Caco-2 (cell line): Measurements from ENCODE around the gene KLRC3. TPM values are rescaled to one million over a fixed set of nuclear protein-coding genes. Genes with fewer than 3 reads are reported as not detected.

ENCODE experiments used
- BruUV-seq: library from RNA; stranded (reverse); fragments of 400-500 nt; replicated peaks from 2 replicates; lab custom pipeline; 2021; lab: Mats Ljungman, UMichigan
- CTCF ChIA-PET: fragments of 300-600 bp; sonication (Branson Sonifier 250); formaldehyde crosslinking; loops from one replicate; lab custom pipeline; 2022; ENCODE audit warnings: antibody characterized with exemption; lab: Charles Lee
- POLR2A ChIA-PET: fragments of 300-600 bp; sonication (Branson Sonifier 250); formaldehyde crosslinking; loops from one replicate; lab custom pipeline; 2022; ENCODE audit warnings: antibody characterized with exemption; lab: Charles Lee
- DNase-seq, 2 experiments: peaks; one replicate each; pipeline versions ENCODE4 v3.0.0 to v3.0.0-alpha.2; 2020 to 2022
- H3K27me3 ChIP-seq: replicated peaks from 2 replicates; pipeline ENCODE4 v1.6.0; 2011; ENCODE audit warnings: low read length; ENCODE audit not compliant: control insufficient read depth, insufficient read depth
- H3K36me3 ChIP-seq: 2 replicates; pipeline ENCODE4 v1.5.1; 2011; ENCODE audit warnings: low read length; ENCODE audit not compliant: control insufficient read depth, insufficient read depth
- H3K4me1 ChIP-seq: fragments of 250-450 bp; sonication (Bioruptor Pico); 2 replicates; pipeline ENCODE4 v1.5.1; 2020; ENCODE audit warnings: mild to moderate bottlenecking
- H3K4me3 ChIP-seq: 2 replicates; pipeline ENCODE4 v1.5.1; 2011; ENCODE audit warnings: low read depth, mild to moderate bottlenecking, control low read depth, low read length
- H3K9me3 ChIP-seq: fragments of 250-450 bp; sonication (Bioruptor Pico); 2 replicates; pipeline ENCODE4 v1.5.1; 2020; ENCODE audit warnings: mild to moderate bottlenecking, moderate library complexity
- H3K27ac Mint-ChIP-seq: one replicate; pipeline ENCODE4 v1.8.0; 2022; ENCODE audit warnings: mixed read lengths; ENCODE audit not compliant: unreplicated experiment
- H3K27me3 Mint-ChIP-seq: one replicate; pipeline ENCODE4 v1.8.0; 2022; ENCODE audit warnings: mixed read lengths; ENCODE audit not compliant: insufficient read depth, unreplicated experiment
- H3K36me3 Mint-ChIP-seq: one replicate; pipeline ENCODE4 v1.8.0; 2022; ENCODE audit warnings: mild to moderate bottlenecking, mixed read lengths; ENCODE audit not compliant: insufficient read depth, unreplicated experiment
- H3K4me1 Mint-ChIP-seq: one replicate; pipeline ENCODE4 v1.8.0; 2022; ENCODE audit warnings: low read depth, mixed read lengths; ENCODE audit not compliant: unreplicated experiment
- H3K4me3 Mint-ChIP-seq: one replicate; pipeline ENCODE4 v1.8.0; 2022; ENCODE audit warnings: mild to moderate bottlenecking, moderate library complexity, mixed read lengths; ENCODE audit not compliant: unreplicated experiment
- H3K9me3 Mint-ChIP-seq: one replicate; pipeline ENCODE4 v1.8.0; 2022; ENCODE audit warnings: mixed read lengths; ENCODE audit not compliant: unreplicated experiment
- CTCF ChIP-seq, 2 experiments: fragments of 200-600 bp in 1 of 2; IDR thresholded peaks; 1 replicate in 1 of 2; 2 replicates in 1 of 2; pipeline versions ENCODE4 v1.5.1 to v1.8.0; 2011 to 2022; ENCODE audit warnings: antibody characterized with exemption in 1 of 2, control low read depth in 1 of 2, inconsistent platforms in 1 of 2, low read depth in 1 of 2, low read length in 1 of 2, mild to moderate bottlenecking in 1 of 2, moderate library complexity in 1 of 2; ENCODE audit not compliant: insufficient read depth in 1 of 2, severe bottlenecking in 1 of 2, unreplicated experiment in 1 of 2
- intact Hi-C: fragments of 100-400 bp; cut with micrococcal nuclease; formaldehyde crosslinking; loops from one replicate; pipeline ENCODE4 v1.10.0; 2022; ENCODE audit not compliant: unreplicated experiment
- total RNA-seq: library from RNA; stranded (reverse); gene quantifications from 2 replicates; pipeline ENCODE4 v1.2.3, GENCODE V29; 2022

The KLRC3 gene
- total RNA-seq, 1 experiment from 2014 or later, result not detected

GRCh38 chr12:10362828-10363657 is 57.4 kb downstream of the KLRC3 start:
- Mint-ChIP-seq H3K36me3 (no peaks in the 10 kb centered on the region), H3K27me3 (no peaks in the 10 kb centered on the region), H3K9me3 (peaks cover 14% of the 10 kb centered on the region), H3K4me1 (peaks cover 13% of the 10 kb centered on the region), H3K27ac (peak overlapping the region; percentile 23), H3K4me3 (no peak overlapping the region)
- TF ChIP-seq CTCF (IDR thresholded peaks at IDR 0.05; ENCODE audit: insufficient read depth in 1 of 2, low read depth in 1 of 2, low read length in 1 of 2, severe bottlenecking in 1 of 2, unreplicated experiment in 1 of 2), result no peak
- Histone ChIP-seq H3K27me3 (no peaks in the 10 kb centered on the region), H3K4me1 (peaks cover 57% of the 10 kb centered on the region), H3K9me3 (peaks cover 10% of the 10 kb centered on the region), H3K36me3 (no peaks in the 10 kb centered on the region; the same call in 1 of the 2 replicates), H3K4me3 (no peak overlapping the region)
- intact Hi-C loops, result loop anchor here (10.0 kb wide), 1 partner anchor 128 kb away; no protein-coding TSS in a partner anchor
- POLR2A ChIA-PET, result no interaction called here
- no peak for DNase-seq
- BruUV-seq, result no TSS peak
- CTCF ChIA-PET, result interaction anchor here (0.7 kb wide), 1 partner anchor 48 kb away, joined by 3 read pairs; no protein-coding TSS in a partner anchor

GRCh38 chr12:10362325-10362724 is 58.1 kb downstream of the KLRC3 start:
- Histone ChIP-seq H3K36me3 (no peaks in the 10 kb centered on the region), H3K27me3 (no peaks in the 10 kb centered on the region), H3K4me1 (peaks cover 57% of the 10 kb centered on the region), H3K4me3 (no peak overlapping the region), H3K9me3 (peaks cover 5% of the 10 kb centered on the region; the same call in 1 of the 2 replicates)
- TF ChIP-seq CTCF (IDR thresholded peaks at IDR 0.05; ENCODE audit: insufficient read depth in 1 of 2, low read depth in 1 of 2, low read length in 1 of 2, severe bottlenecking in 1 of 2, unreplicated experiment in 1 of 2), result no peak
- ChIA-PET POLR2A (no interaction called here), CTCF (no interaction called here)
- no peaks in the 10 kb centered on the region for H3K36me3 Mint-ChIP-seq
- intact Hi-C loops, result loop anchor here (10.0 kb wide), 1 partner anchor 128 kb away; no protein-coding TSS in a partner anchor
- no peaks in the 10 kb centered on the region for H3K27me3 Mint-ChIP-seq
- peak overlapping the region; percentile 23 for H3K27ac Mint-ChIP-seq
- H3K4me1 Mint-ChIP-seq, result peaks cover 13% of the 10 kb centered on the region
- no peak for DNase-seq
- peaks cover 10% of the 10 kb centered on the region for H3K9me3 Mint-ChIP-seq
- BruUV-seq, result no TSS peak
- H3K4me3 Mint-ChIP-seq, result no peak overlapping the region

Other genes starting within 250 kb of the KLRC3 start
- gene OLR1, start 248.5 kb downstream of the KLRC3 start, total RNA-seq, result 176 and 183 TPM in 2 replicates
- gene TMEM52B, start 241.6 kb downstream of the KLRC3 start, total RNA-seq, result 41.8 and 46.0 TPM in 2 replicates
- gene GABARAPL1, start 207.7 kb downstream of the KLRC3 start, total RNA-seq, result 106 TPM in 2 replicates
- 0.05 and 0.23 TPM in 2 replicates for gene KLRD1, start 112.7 kb downstream of the KLRC3 start, total RNA-seq
- 0.18 and 0.28 TPM in 2 replicates for gene KLRK1, start 30.6 kb downstream of the KLRC3 start, total RNA-seq
- not detected in 2 replicates for gene KLRC4, start 10.8 kb downstream of the KLRC3 start, total RNA-seq
- not detected in 2 replicates for gene KLRC2, start 15.4 kb upstream of the KLRC3 start, total RNA-seq
- not detected in 2 replicates for gene KLRC1, start 32.8 kb upstream of the KLRC3 start, total RNA-seq
- gene EIF2S3B, start 85.3 kb upstream of the KLRC3 start, total RNA-seq, result 0.73 and 1.1 TPM in 2 replicates
- gene MAGOHB, start 193.0 kb upstream of the KLRC3 start, total RNA-seq, result 134 and 137 TPM in 2 replicates